H1 (cell line): Measurements from ENCODE around the gene GPSM1. TPM values are rescaled to one million over a fixed set of nuclear protein-coding genes. Genes with fewer than 3 reads are reported as not detected.
A peak's percentile ranks its signal among the peaks of the same experiment; 100 is the strongest.

ENCODE experiments used
- CREB1 ChIP-seq: IDR thresholded peaks from 2 replicates; pipeline ENCODE4 v1.6.1; 2012; ENCODE audit warnings: inconsistent platforms
- CTCF ChIP-seq, 3 experiments: IDR thresholded peaks; 1 replicate in 2 of 3; 2 replicates in 1 of 3; pipeline versions ENCODE4 v1.5.1 to v1.6.1; 2011; ENCODE audit warnings: low read length in 3 of 3, mild to moderate bottlenecking in 3 of 3, inconsistent platforms in 2 of 3, low read depth in 1 of 3, moderate library complexity in 1 of 3; ENCODE audit not compliant: insufficient read depth in 1 of 3; ENCODE audit errors: control extremely low read depth in 1 of 3
- MAX ChIP-seq: IDR thresholded peaks from 2 replicates; pipeline ENCODE4 v1.6.1; 2012; ENCODE audit warnings: inconsistent platforms
- POLR2A ChIP-seq, 2 experiments: IDR thresholded peaks; 1 replicate in 1 of 2; 2 replicates in 1 of 2; pipeline ENCODE4 v1.6.1; 2011; ENCODE audit warnings: low read depth in 2 of 2, low read length in 2 of 2, mild to moderate bottlenecking in 2 of 2; ENCODE audit errors: control extremely low read depth in 1 of 2
- POLR2AphosphoS5 ChIP-seq: IDR thresholded peaks from 2 replicates; pipeline ENCODE4 v1.6.1; 2011; ENCODE audit warnings: low read depth, low read length
- SAP30 ChIP-seq: fragments of 300-600 bp; sonication (generic); IDR thresholded peaks from 2 replicates; pipeline ENCODE4 v1.7.1; 2012; ENCODE audit warnings: low read length, moderate library complexity, mild to moderate bottlenecking, inconsistent platforms; ENCODE audit not compliant: insufficient read depth, insufficient replicate concordance
- SIRT6 ChIP-seq: IDR thresholded peaks from one replicate; pipeline ENCODE4 v1.7.1; 2012; ENCODE audit warnings: low read length, inconsistent platforms
- SP4 ChIP-seq: IDR thresholded peaks from 2 replicates; pipeline ENCODE4 v1.6.1; 2012; ENCODE audit warnings: low read length, inconsistent platforms
- polyA plus RNA-seq, 7 experiments: library from polyadenylated mRNA; depleted of rRNA in 3 of 7; stranded (reverse) in 5 of 7; unstranded in 2 of 7; fragments of >200 nt in 5 of 7; fragments of 200-250 nt in 2 of 7; gene quantifications; 1 replicate in 5 of 7; 2 replicates in 1 of 7; 4 replicates in 1 of 7; pipeline versions ENCODE4 v1.2.1 to v1.2.3, GENCODE V29; 2011 to 2013; ENCODE audit warnings: missing spikeins in 2 of 7, mixed read lengths in 2 of 7
- total RNA-seq: library from RNA; stranded (reverse); fragmentation: NEBNext Ultra II Directional; extraction: Animal tissue kit (Norgen Biotek cat#: 25700); gene quantifications from 2 replicates; pipeline ENCODE4 v1.2.1, GENCODE V29; 2021

Gene GPSM1
- total and polyA plus RNA-seq, 2 of the 8 experiments (the other 6 are each of a cell fraction or from before 2014, with no cell fraction given): 12.8 to 18.0 TPM

- TF ChIP-seq CTCF (IDR thresholded peaks at IDR 0.05; ENCODE audit: control extremely low read depth in 1 of 3, insufficient read depth in 1 of 3, low read depth in 1 of 3, low read length in 3 of 3) (peak in 2 of 3 experiments; percentile 6 to 22; a peak in 3 of 4 replicates), POLR2AphosphoS5 (peak; percentile 22; the same call in 1 of the 2 replicates), CREB1 (peak; percentile 69; the same call in 1 of the 2 replicates), MAX (0 out of 2 replicates have a peak, but pooled peaks have one; percentile 9), POLR2A (IDR thresholded peaks at IDR 0.05; ENCODE audit: control extremely low read depth in 1 of 2, low read depth in 2 of 2, low read length in 2 of 2) (0 out of 3 replicates have a peak, but pooled peaks of 1 of the 2 experiments have one; percentile 32), SP4 (peak; percentile 94; the same call in 1 of the 2 replicates), SIRT6 (no peak), SAP30 (no peak)
Observed at GRCh38 chr9:136342181-136343120, 15.1 kb downstream of the GPSM1 start (continued).
